ENCODE results near the gene PANX1.

- TF ChIP-seq, protein P1, sequence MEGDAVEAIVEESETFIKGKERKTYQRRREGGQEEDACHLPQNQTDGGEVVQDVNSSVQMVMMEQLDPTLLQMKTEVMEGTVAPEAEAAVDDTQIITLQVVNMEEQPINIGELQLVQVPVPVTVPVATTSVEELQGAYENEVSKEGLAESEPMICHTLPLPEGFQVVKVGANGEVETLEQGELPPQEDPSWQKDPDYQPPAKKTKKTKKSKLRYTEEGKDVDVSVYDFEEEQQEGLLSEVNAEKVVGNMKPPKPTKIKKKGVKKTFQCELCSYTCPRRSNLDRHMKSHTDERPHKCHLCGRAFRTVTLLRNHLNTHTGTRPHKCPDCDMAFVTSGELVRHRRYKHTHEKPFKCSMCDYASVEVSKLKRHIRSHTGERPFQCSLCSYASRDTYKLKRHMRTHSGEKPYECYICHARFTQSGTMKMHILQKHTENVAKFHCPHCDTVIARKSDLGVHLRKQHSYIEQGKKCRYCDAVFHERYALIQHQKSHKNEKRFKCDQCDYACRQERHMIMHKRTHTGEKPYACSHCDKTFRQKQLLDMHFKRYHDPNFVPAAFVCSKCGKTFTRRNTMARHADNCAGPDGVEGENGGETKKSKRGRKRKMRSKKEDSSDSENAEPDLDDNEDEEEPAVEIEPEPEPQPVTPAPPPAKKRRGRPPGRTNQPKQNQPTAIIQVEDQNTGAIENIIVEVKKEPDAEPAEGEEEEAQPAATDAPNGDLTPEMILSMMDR (IDR thresholded peaks at IDR 0.05; ENCODE audit: insufficient read depth, low read depth, low read length): no peak
- TF ChIP-seq EZH2 (IDR thresholded peaks at IDR 0.05; ENCODE audit: insufficient read depth, low read length): no peak
These were observed 23.9 kb upstream of the PANX1 start for GRCh38 chr11:94104734-94105133.

Measured in astrocyte (in vitro differentiated cells and primary cell).